Stimulated activated CD4-positive, alpha-beta T cell treated with anti-CD3 and anti-CD28 coated beads, Interleukin-12 subunit alpha, Interleukin-12 subunit beta, amount 100 ng/mL, for 48 hours (primary cell): ENCODE results near the gene MDGA2.
"Not testable (repeated sequence)": the region's sequence is repeated elsewhere in the genome, so short reads cannot be mapped to it uniquely, and the experiment has no call there.

Experiments
- DNase-seq, 3 donors: peaks; one replicate each; pipeline ENCODE4 v3.0.0-alpha.2; 2020; ENCODE audit warnings: low read depth in 2 of 3, low spot score in 1 of 3

MDGA2 gene

DNA sequence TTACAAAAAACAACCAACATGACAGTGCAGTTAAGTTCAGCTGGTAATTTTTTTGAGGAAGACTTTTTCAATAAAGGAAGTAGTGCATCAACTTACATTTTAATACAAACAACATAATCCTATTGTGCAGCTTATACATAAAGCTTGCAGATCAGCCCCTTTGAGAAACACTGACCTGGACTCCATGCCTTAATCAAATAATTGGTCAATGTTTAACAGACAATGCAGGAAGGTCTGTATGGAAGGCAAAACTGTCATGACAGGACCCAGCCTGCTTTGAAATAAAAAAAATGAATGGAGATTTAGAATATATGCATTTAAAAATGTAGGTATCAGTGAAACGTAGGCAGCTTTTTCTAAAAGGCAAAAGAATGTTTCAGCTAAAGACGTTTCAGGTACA lies 702.1 kb downstream of the MDGA2 start:
- no peak for DNase-seq

DNA sequence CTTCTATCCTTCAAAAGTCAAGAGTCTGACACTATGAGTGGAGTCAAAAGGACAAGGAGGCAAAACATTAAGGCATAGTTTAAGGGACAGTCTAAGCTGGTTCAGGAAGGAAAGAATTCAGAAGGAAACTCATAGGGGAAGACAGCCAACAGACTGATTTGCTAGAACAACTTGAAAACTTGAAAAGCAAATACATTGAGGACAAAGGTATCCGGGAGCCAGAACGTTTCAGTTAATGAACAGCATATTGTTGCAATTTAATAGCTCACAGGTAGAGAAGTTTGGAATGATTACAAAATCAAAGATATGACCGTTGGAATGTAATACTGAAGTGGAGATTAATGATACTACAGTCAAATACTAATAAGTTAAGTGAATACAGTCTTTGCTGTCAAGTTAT lies 711.0 kb downstream of the MDGA2 start:
- DNase-seq = no peak

DNA sequence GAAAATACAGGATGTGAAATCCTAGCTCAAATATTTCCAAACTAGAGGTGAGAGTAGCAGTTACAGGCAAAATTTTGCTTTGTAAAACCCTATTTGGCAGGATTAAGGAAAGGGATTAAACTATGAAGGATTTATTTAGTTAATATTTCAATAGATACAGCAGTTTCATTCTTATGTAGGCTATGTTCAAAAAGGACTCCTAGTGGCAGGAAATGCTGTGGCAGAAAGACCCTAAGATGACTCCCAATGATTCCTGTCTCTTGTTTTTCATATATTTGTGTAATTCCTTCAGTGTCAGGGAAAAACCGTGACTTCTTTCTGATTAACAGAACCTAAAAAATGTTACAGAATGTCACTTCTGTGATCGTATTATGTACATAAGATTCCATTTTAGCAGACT lies 724.3 kb downstream of the MDGA2 start:
- DNase-seq = no peak

DNA sequence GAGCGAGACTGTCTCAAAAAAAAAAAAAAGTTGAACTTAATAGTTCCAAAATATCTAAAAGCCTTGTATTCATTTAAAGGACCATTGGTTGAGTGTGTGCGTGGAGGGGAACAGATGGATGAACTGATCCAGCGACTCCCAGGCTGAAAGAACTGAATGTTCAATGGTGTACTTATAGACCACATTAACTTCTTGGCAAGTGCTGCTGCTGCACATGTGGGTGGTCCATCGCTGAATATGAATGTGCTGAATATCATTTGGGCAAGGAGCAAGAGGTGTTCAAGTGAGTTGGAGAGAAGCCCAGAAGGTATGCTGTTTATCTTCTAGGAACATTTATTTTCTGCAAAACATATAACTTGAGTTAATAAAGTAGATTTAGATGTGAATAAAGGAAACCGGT lies 734.8 kb downstream of the MDGA2 start:
- no peak for DNase-seq

DNA sequence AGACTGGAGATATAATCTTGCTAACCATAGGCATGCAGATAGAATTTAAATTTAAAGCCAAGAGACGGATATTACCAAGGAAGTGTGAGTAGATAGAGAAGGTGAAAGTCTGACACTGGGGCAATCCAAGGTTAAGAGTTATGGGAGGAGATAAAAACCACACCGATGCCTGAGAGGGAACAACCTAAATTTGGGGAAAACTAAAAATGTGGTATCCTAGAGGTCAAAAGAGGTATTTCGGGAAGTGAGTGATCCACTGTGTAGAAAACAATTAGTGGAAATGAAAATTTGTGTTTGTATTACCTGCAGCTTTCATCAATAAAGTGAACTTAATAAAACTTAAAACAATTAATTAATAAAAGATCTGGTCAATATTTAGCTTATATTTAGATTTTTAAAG lies 754.9 kb downstream of the MDGA2 start:
- no peak for DNase-seq

DNA sequence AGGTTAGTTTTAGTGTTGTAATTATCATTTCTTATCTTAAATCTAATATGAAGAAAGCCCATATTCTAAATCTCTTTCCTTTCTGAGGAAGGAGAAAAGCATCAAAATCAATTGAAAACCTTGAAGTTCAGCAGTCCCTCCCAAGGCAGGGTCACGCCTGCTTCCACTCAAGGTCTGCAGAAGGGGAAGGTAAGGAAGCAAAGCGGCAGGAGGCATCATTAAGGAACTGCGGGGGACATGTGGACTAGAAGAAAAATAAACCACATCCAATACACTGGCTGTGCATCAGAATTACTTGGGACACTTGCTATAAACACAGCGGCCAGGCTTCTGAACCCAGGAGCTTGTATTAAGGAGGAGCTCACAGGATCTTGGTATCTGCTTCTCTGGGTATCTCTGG lies 759.9 kb downstream of the MDGA2 start:
- DNase-seq = not testable (repeated sequence)

DNA sequence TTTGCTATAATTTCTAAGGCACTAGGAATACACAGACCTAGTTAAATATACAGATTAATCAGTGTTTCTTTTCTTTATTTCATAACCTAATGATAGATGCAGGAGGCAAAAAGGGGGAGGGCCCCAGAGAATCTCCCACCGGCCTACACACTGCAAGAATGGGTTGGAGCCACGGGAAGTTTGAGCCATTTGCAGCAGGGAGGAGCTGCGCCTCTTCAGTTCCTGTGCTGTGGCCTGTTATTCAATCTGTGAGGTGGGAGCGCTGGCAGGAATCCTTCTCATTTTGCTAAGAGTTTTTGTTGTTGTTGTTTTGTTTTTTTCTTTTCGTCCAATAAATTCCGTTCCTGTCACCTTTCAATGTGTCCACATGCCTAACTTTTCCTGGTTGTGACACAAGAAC lies 772.6 kb downstream of the MDGA2 start:
- no peak for DNase-seq

DNA sequence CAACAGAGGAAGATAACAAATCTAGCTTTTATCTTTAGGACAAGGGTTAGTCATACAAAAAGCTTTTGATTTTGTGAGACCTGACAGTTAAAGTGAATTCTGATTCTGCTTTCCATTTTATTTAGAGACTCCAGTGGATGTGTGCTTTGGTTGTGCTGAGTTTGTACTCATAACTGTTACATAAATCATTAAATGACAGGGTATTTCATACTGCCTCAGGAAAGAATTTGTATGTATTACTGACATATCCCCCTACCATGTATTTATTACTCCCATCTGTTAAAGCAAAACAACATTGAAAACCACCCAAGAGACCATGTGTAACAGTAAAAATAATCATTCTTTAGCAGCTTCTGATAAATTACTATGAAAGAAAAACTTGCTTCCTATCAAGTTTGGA lies 780.9 kb downstream of the MDGA2 start:
- DNase-seq = no peak

DNA sequence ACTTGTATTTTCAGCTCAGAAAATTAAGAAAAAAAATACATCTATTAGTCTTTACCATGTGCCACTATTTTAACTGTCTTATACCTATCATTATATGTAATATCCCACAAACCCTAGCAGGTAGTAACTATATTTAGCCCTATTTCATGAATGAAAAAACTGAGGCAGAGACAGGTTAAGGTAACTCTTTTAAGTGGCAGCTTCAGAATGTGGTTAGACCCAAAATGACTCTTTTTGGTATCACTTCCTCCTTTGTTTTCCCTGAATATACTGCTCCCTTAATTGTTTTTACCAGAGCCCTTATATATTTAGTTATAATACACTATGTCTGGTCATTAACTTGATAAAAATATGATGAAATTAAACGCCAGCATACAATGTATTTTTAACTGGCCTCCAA lies 788.3 kb downstream of the MDGA2 start:
- DNase-seq = no peak

DNA sequence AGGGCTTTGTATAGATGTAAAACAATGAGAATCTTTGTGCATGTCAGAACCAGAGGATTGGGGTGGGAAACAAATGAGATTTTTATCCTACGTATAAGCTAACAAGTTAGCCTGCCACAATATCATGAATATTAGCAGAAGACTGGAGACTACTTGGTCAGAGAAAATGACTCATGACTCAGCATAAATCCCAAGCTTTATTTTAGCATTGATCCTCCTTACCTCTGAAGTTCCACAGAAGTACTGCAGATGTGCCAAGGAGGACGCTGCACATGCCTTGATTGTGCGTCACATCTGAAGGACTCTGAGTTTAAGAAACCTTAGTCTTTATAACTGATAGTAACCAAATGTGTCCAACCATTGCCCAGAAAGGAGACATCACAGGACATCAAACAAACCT lies 789.8 kb downstream of the MDGA2 start:
- no peak for DNase-seq

DNA sequence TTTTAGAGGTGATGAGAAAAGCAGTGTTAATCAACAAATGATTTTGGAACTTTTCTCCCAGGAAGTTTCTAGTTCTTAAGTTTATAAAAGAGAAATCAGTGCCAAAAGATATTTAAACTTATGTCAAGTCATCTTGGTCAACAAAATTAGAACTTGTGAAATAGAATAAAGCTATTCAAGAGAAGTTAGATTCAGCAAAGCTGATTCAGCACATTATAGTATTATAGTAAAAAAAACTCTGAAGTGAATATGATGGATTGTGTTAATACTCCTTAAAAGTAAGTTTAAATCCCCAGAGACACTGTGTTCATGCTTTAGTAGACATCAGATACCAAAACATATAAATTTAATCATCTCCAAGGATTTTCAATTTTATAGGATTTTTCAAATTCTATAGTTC lies 813.7 kb downstream of the MDGA2 start:
- no peak for DNase-seq

DNA sequence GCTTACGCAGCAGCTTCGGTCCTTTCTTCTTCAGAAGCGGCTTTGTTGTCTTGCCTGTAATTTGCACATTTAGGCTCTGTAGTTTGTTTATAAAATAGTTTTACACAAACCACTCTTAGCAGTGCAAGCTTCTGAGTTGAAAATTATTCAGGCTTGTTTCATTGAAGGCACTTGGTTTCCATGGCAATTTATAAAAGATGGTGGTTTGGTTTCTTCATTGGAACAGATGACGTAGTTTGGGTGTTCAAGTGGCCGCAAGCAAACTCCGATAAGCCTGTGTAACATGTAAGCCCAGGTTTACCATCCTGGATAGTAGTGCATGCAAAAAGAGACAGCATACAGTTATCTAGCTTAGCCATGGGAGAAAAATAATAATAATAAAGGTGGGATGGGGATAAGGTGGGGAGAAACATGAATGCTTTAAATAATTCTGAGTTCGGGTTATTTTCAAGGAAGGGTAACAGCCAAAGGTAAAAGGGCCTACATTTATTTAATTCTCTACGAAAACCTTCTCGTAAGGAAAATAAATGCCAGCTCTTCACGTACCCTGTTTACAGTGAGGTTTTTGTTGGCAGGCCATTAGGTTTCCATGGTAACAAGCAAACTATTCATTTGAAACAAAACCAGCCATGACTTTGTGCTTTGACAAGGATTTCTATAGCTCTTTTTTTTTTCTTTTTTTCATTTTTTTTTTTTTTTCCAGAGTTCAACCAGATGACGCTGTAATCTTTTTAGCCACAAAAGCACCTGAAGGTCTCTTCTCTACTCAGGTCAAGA lies 834.3 kb downstream of the MDGA2 start:
- no peak for DNase-seq

DNA sequence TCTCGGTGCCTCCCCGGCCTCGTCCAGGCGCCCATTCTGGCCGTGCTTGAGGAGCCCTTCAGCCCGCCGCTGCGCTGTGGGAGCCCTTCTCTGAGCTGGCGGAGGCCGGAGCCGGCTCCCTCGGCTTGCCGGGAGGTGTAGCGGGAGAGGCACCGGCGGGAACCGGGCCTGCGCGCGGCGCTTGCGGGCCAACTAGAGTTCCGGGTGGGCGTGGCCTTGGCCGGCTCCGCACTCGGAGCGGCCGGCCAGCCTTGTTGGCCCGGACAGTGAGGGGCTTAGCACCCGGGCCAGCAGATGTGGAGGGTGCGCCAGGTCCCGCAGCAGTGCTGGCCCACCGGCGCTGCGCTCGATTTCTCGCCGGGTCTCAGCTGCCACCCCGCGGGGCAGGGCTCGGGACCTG lies 855.1 kb downstream of the MDGA2 start:
- DNase-seq = no peak

DNA sequence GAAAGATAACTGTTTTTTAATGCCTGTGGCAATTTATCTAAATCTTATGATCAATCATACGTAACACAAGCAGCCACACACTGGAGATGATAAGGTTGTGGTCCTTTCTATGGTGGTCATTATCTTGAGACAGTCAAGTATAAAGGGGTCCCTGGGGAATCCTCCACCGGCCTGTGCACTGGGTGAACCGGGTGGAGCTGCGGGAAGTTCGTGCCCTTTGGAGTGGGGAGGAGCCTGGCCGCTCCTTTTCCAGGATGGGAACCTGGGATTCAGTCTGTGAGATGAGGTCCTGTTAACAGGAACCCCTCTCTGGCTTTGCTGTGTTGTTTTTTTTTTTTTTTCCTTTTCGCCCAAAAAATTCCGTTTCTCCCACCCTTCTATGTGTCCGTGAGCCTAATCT lies 856.3 kb downstream of the MDGA2 start:
- no peak for DNase-seq

DNA sequence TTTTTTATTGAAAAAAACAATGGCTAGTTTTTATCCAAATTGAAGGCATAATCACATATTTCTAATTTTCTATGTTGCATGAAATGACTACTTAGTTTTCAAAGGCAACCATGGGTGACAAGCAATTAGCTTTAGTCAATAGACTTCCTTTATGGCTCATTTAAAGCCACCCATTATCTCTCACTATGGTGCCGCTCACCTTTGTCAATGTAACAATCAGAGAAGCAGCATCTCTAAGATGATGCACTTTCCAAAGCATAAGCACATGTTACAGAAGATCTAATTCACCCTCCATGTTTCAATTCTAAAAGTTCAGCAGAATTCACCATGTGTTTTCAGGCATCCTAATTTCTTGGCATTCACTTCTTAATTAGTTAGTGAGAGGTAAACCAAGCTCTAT lies 857.3 kb downstream of the MDGA2 start:
- no peak for DNase-seq

DNA sequence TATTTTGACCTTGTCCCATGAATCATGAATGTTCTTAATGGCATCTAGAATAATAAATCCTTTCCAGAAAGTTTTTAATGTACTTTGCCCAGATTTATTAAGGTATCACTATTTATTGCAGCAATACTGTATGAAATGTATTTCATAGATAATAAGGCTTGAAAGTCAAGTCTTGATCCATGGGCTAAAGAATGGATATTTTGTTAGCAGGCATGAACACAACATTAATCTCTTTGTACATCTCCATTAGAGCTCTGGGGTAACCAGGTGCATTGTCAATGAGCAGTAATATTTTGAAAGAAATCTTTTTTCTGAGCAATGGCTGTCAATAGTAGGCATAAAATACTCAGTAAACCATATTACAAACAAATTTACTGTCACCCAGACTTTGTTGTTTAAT lies 882.3 kb downstream of the MDGA2 start:
- no peak for DNase-seq
